HepG2 (cell line): ENCODE results near the gene SLC35D2. TPM values are rescaled to one million over a fixed set of nuclear protein-coding genes. Genes with fewer than 3 reads are reported as not detected.

Experiments
- JARID2 ChIP-seq: sonication (generic); formaldehyde crosslinking; IDR thresholded peaks from 2 replicates; pipeline ENCODE4 v1.8.1; 2023; ENCODE audit warnings: missing genetic modification reagents, inconsistent platforms; ENCODE audit not compliant: insufficient replicate concordance
- POLR2A ChIP-seq, 2 experiments: IDR thresholded peaks; 2 replicates each; pipeline ENCODE4 v1.6.1; 2011; ENCODE audit warnings: low read depth in 2 of 2, low read length in 2 of 2, mild to moderate bottlenecking in 1 of 2, moderate library complexity in 1 of 2; ENCODE audit not compliant: insufficient read depth in 1 of 2
- RBAK ChIP-seq: sonication (generic); formaldehyde crosslinking; IDR thresholded peaks from 2 replicates; pipeline ENCODE4 v1.5.1; 2020; ENCODE audit warnings: mild to moderate bottlenecking, missing genetic modification reagents
- SAP130 ChIP-seq: IDR thresholded peaks from 2 replicates; pipeline ENCODE4 v1.6.1; 2016; ENCODE audit warnings: low read depth
- TBL1XR1 ChIP-seq: fragments of 150-350 bp; IDR thresholded peaks from 2 replicates; pipeline ENCODE4 v1.6.1; 2014; ENCODE audit warnings: borderline replicate concordance, low read length; ENCODE audit not compliant: partially characterized antibody
- XRCC5 ChIP-seq: fragments of 200-400 bp; formaldehyde crosslinking; optimal IDR thresholded peaks from 2 replicates; pipeline ENCODE3; 2017; ENCODE audit warnings: mild to moderate bottlenecking, low read length
- ZMYM4 ChIP-seq: sonication (generic); formaldehyde crosslinking; IDR thresholded peaks from 2 replicates; pipeline ENCODE4 v1.8.1; 2023; ENCODE audit warnings: mild to moderate bottlenecking, missing genetic modification reagents
- polyA plus RNA-seq, 8 experiments: library from polyadenylated mRNA; depleted of rRNA in 3 of 8; stranded (reverse) in 7 of 8; unstranded in 1 of 8; fragments of >200 nt; fragmentation: Illumina TruSeq in 4 of 8; extraction: Trizol in 4 of 8; gene quantifications; 2 replicates each; pipeline versions ENCODE4 v1.2.1 to v1.2.3, GENCODE V29; 2011 to 2016; ENCODE audit warnings: low read depth in 4 of 8, missing spikeins in 1 of 8, mixed read lengths in 1 of 8; ENCODE audit not compliant: insufficient read depth in 1 of 8
- total RNA-seq, 5 experiments: library from RNA; depleted of rRNA; stranded (reverse); fragments of >200 nt; fragmentation: Illumina TruSeq; extraction: Trizol; gene quantifications; 2 replicates each; pipeline ENCODE4 v1.2.3, GENCODE V29; 2016; ENCODE audit warnings: low read depth in 1 of 5
- TF ChIP-seq, protein P1 (sequence below): sonication (generic); formaldehyde crosslinking; IDR thresholded peaks from 2 replicates; pipeline ENCODE4 v1.4.0; 2020; ENCODE audit warnings: mild to moderate bottlenecking, missing genetic modification reagents
- TF ChIP-seq, protein P2 (sequence below): IDR thresholded peaks from 2 replicates; pipeline ENCODE4 v1.6.1; 2016; ENCODE audit warnings: missing compliant biosample characterization, missing genetic modification reagents, borderline replicate concordance
- TF ChIP-seq, protein P3 (sequence below): sonication (generic); formaldehyde crosslinking; IDR thresholded peaks from 2 replicates; pipeline ENCODE4 v1.5.0; 2020; ENCODE audit warnings: mild to moderate bottlenecking, missing genetic modification reagents
- TF ChIP-seq, protein P4 (sequence below): sonication (generic); formaldehyde crosslinking; IDR thresholded peaks from one replicate; pipeline ENCODE4 v1.5.1; 2020; ENCODE audit warnings: mild to moderate bottlenecking, missing genetic modification reagents; ENCODE audit errors: not compliant biosample characterization
- TF ChIP-seq, protein P5 (sequence below): sonication (generic); formaldehyde crosslinking; IDR thresholded peaks from 2 replicates; pipeline ENCODE4 v1.5.1; 2020; ENCODE audit warnings: mild to moderate bottlenecking, moderate library complexity, missing genetic modification reagents

The SLC35D2 gene
- total and polyA plus RNA-seq, 2 of the 13 experiments (the other 11 are each of a cell fraction or from before 2014, with no cell fraction given): 96.2 to 103 TPM

DNA sequence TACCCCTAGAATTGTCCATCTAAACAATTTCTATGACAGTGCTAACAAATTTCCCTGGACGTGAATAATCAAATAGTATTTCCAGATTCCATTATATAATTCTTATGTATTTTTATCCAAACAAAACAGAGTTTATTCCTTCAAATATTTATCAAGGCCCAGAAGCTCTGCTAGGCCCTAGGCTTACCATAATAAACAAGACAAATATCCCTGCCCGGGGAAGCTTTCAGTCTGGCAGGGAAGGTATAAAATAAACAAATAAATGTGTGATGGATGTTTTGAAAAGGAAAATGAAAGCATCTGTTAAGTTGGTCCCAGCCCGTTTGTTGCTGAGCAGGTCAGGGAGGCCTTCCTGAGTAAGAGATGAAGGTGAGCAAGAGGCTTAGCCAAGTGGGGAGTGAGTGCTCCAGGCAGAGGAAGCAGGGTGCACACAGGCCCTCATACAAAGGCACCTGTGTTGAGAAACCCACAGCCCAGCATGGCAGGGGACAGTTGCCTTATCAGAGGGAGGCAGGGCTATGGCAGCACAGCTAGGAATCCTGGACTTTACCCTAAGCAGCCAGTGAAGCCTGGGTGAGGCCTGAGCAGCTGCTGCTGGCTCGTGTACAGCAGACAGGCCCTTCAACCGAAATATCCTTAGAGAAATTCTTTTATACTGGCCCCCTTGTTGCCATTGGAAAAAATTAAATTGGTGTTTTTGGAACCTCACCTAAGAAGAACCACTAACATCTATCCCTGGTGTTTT, 7.7 kb upstream of the SLC35D2 start (continued):
- TF ChIP-seq, protein P1, sequence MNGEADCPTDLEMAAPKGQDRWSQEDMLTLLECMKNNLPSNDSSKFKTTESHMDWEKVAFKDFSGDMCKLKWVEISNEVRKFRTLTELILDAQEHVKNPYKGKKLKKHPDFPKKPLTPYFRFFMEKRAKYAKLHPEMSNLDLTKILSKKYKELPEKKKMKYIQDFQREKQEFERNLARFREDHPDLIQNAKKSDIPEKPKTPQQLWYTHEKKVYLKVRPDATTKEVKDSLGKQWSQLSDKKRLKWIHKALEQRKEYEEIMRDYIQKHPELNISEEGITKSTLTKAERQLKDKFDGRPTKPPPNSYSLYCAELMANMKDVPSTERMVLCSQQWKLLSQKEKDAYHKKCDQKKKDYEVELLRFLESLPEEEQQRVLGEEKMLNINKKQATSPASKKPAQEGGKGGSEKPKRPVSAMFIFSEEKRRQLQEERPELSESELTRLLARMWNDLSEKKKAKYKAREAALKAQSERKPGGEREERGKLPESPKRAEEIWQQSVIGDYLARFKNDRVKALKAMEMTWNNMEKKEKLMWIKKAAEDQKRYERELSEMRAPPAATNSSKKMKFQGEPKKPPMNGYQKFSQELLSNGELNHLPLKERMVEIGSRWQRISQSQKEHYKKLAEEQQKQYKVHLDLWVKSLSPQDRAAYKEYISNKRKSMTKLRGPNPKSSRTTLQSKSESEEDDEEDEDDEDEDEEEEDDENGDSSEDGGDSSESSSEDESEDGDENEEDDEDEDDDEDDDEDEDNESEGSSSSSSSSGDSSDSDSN (CRISPR knock-in tag): peak; percentile 97
- TF ChIP-seq TBL1XR1 (peak; percentile 56), JARID2 (CRISPR knock-in tag) (no peak), ZMYM4 (peak; percentile 92), XRCC5 (peak; percentile 92), SAP130 (peak; percentile 94), POLR2A (IDR thresholded peaks at IDR 0.05; ENCODE audit: insufficient read depth in 1 of 2, low read depth in 2 of 2, low read length in 2 of 2) (peak; percentile 71 to 91), RBAK (peak; percentile 63; the same call in 1 of the 2 replicates)
- TF ChIP-seq, protein P2, sequence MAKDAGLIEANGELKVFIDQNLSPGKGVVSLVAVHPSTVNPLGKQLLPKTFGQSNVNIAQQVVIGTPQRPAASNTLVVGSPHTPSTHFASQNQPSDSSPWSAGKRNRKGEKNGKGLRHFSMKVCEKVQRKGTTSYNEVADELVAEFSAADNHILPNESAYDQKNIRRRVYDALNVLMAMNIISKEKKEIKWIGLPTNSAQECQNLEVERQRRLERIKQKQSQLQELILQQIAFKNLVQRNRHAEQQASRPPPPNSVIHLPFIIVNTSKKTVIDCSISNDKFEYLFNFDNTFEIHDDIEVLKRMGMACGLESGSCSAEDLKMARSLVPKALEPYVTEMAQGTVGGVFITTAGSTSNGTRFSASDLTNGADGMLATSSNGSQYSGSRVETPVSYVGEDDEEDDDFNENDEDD (CRISPR knock-in tag): peak; percentile 77; the same call in 1 of the 2 replicates
- TF ChIP-seq, protein P3, sequence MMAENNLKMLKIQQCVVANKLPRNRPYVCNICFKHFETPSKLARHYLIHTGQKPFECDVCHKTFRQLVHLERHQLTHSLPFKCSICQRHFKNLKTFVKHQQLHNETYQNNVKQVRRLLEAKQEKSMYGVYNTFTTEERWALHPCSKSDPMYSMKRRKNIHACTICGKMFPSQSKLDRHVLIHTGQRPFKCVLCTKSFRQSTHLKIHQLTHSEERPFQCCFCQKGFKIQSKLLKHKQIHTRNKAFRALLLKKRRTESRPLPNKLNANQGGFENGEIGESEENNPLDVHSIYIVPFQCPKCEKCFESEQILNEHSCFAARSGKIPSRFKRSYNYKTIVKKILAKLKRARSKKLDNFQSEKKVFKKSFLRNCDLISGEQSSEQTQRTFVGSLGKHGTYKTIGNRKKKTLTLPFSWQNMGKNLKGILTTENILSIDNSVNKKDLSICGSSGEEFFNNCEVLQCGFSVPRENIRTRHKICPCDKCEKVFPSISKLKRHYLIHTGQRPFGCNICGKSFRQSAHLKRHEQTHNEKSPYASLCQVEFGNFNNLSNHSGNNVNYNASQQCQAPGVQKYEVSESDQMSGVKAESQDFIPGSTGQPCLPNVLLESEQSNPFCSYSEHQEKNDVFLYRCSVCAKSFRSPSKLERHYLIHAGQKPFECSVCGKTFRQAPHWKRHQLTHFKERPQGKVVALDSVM (CRISPR knock-in tag): peak; percentile 52; the same call in 1 of the 2 replicates
- TF ChIP-seq, protein P4, sequence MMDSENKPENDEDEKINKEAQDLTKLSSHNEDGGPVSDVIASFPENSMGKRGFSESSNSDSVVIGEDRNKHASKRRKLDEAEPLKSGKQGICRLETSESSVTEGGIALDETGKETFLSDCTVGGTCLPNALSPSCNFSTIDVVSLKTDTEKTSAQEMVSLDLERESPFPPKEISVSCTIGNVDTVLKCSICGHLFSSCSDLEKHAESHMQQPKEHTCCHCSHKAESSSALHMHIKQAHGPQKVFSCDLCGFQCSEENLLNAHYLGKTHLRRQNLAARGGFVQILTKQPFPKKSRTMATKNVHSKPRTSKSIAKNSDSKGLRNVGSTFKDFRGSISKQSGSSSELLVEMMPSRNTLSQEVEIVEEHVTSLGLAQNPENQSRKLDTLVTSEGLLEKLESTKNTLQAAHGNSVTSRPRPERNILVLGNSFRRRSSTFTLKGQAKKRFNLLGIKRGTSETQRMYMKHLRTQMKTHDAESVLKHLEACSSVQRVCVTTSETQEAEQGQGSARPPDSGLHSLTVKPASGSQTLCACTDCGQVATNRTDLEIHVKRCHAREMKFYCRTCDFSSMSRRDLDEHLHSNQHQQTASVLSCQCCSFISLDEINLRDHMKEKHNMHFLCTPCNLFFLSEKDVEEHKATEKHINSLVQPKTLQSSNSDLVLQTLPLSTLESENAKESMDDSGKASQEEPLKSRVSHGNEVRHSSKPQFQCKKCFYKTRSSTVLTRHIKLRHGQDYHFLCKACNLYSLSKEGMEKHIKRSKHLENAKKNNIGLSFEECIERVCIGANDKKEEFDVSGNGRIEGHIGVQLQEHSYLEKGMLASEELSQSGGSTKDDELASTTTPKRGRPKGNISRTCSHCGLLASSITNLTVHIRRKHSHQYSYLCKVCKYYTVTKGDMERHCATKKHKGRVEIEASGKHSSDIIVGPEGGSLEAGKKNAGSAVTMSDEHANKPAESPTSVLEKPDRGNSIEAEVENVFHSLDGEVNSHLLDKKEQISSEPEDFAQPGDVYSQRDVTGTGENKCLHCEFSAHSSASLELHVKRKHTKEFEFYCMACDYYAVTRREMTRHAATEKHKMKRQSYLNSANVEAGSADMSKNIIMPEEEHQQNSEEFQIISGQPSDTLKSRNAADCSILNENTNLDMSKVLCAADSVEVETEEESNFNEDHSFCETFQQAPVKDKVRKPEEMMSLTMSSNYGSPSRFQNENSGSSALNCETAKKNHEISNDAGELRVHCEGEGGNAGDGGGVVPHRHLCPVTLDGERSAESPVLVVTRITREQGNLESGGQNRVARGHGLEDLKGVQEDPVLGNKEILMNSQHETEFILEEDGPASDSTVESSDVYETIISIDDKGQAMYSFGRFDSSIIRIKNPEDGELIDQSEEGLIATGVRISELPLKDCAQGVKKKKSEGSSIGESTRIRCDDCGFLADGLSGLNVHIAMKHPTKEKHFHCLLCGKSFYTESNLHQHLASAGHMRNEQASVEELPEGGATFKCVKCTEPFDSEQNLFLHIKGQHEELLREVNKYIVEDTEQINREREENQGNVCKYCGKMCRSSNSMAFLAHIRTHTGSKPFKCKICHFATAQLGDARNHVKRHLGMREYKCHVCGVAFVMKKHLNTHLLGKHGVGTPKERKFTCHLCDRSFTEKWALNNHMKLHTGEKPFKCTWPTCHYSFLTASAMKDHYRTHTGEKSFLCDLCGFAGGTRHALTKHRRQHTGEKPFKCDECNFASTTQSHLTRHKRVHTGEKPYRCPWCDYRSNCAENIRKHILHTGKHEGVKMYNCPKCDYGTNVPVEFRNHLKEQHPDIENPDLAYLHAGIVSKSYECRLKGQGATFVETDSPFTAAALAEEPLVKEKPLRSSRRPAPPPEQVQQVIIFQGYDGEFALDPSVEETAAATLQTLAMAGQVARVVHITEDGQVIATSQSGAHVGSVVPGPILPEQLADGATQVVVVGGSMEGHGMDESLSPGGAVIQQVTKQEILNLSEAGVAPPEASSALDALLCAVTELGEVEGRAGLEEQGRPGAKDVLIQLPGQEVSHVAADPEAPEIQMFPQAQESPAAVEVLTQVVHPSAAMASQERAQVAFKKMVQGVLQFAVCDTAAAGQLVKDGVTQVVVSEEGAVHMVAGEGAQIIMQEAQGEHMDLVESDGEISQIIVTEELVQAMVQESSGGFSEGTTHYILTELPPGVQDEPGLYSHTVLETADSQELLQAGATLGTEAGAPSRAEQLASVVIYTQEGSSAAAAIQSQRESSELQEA (CRISPR knock-in tag): peak; percentile 48
- TF ChIP-seq, protein P5, sequence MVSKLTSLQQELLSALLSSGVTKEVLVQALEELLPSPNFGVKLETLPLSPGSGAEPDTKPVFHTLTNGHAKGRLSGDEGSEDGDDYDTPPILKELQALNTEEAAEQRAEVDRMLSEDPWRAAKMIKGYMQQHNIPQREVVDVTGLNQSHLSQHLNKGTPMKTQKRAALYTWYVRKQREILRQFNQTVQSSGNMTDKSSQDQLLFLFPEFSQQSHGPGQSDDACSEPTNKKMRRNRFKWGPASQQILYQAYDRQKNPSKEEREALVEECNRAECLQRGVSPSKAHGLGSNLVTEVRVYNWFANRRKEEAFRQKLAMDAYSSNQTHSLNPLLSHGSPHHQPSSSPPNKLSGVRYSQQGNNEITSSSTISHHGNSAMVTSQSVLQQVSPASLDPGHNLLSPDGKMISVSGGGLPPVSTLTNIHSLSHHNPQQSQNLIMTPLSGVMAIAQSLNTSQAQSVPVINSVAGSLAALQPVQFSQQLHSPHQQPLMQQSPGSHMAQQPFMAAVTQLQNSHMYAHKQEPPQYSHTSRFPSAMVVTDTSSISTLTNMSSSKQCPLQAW (CRISPR knock-in tag): peak; percentile 51; the same call in 1 of the 2 replicates
